ENCODE measurements around the gene BPGM.

- no peak for TF ChIP-seq FOXM1 (IDR thresholded peaks at IDR 0.05; ENCODE audit: low read depth)
- TF ChIP-seq FOXM1 (CRISPR knock-in tag; IDR thresholded peaks at IDR 0.05; ENCODE audit: low read depth): no peak
- TF ChIP-seq CTCF (IDR thresholded peaks at IDR 0.05 in 2 of 3, conservative IDR thresholded peaks at IDR 0.05 in 1 of 3; ENCODE audit: insufficient read depth in 2 of 3, low read depth in 1 of 3, low read length in 3 of 3): no peak
- TF ChIP-seq GABPA (tag; conservative IDR thresholded peaks at IDR 0.05; ENCODE audit: low read depth): no peak
- no peak for TF ChIP-seq PRMT5 (CRISPR knock-in tag; IDR thresholded peaks at IDR 0.05)
- TF ChIP-seq POLR2A (conservative IDR thresholded peaks at IDR 0.05): no peak
- no peak for TF ChIP-seq HOXB6 (CRISPR knock-in tag; IDR thresholded peaks at IDR 0.05; ENCODE audit: borderline replicate concordance)
- TF ChIP-seq, protein P1, sequence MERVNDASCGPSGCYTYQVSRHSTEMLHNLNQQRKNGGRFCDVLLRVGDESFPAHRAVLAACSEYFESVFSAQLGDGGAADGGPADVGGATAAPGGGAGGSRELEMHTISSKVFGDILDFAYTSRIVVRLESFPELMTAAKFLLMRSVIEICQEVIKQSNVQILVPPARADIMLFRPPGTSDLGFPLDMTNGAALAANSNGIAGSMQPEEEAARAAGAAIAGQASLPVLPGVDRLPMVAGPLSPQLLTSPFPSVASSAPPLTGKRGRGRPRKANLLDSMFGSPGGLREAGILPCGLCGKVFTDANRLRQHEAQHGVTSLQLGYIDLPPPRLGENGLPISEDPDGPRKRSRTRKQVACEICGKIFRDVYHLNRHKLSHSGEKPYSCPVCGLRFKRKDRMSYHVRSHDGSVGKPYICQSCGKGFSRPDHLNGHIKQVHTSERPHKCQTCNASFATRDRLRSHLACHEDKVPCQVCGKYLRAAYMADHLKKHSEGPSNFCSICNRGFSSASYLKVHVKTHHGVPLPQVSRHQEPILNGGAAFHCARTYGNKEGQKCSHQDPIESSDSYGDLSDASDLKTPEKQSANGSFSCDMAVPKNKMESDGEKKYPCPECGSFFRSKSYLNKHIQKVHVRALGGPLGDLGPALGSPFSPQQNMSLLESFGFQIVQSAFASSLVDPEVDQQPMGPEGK (CRISPR knock-in tag; IDR thresholded peaks at IDR 0.05; ENCODE audit: borderline replicate concordance): no peak
- no peak for TF ChIP-seq TRIM28 (IDR thresholded peaks at IDR 0.05)
Measured at GRCh38 chr7:134723892-134724291, 77.2 kb downstream of the BPGM start.

All from K562 (cell line).